AG04450 (cell line): ENCODE data around the gene GET4. TPM values are rescaled to one million over a fixed set of nuclear protein-coding genes. Genes with fewer than 3 reads are reported as not detected.

Source experiments
- CTCF ChIA-PET: fragments of 300-600, 350-600 bp; formaldehyde crosslinking; extraction: SDS; loops from one replicate; lab custom pipeline; 2022; ENCODE audit warnings: antibody characterized with exemption, inconsistent platforms; lab: Charles Lee
- POLR2A ChIA-PET: fragments of 350-600 bp; formaldehyde crosslinking; extraction: SDS; loops from one replicate; lab custom pipeline; 2021; ENCODE audit warnings: antibody characterized with exemption, inconsistent platforms; lab: Yijun Ruan, JAX
- DNase-seq: peaks from one replicate; pipeline ENCODE4 v3.0.0-alpha.2; 2011; ENCODE audit warnings: low read depth, low spot score
- H3K27ac ChIP-seq: one replicate; pipeline ENCODE4 v1.5.1; 2012; ENCODE audit warnings: low read depth, low read length, control low read depth
- H3K27me3 ChIP-seq: one replicate; pipeline ENCODE4 v1.6.0; 2012; ENCODE audit warnings: low read length; ENCODE audit not compliant: control insufficient read depth, insufficient read depth
- H3K4me3 ChIP-seq: 2 replicates; pipeline ENCODE4 v1.5.1; 2011; ENCODE audit warnings: mild to moderate bottlenecking, low read depth, low read length, control low read depth
- H3K9me3 ChIP-seq: 2 replicates; pipeline ENCODE4 v1.5.1; 2012; ENCODE audit warnings: low read length; ENCODE audit not compliant: control insufficient read depth, insufficient read depth
- polyA plus RNA-seq: library from polyadenylated mRNA; depleted of rRNA; stranded (reverse); fragments of >200 nt; gene quantifications from 2 replicates; pipeline ENCODE4 v1.2.3, GENCODE V29; 2011
- TF ChIP-seq, protein P1 (sequence below): IDR thresholded peaks from 2 replicates; pipeline ENCODE4 v1.5.1; 2011; ENCODE audit warnings: low read depth, low read length, control low read depth, inconsistent platforms

Gene GET4
- polyA plus RNA-seq, 1 experiment, result 13.9 TPM

DNA sequence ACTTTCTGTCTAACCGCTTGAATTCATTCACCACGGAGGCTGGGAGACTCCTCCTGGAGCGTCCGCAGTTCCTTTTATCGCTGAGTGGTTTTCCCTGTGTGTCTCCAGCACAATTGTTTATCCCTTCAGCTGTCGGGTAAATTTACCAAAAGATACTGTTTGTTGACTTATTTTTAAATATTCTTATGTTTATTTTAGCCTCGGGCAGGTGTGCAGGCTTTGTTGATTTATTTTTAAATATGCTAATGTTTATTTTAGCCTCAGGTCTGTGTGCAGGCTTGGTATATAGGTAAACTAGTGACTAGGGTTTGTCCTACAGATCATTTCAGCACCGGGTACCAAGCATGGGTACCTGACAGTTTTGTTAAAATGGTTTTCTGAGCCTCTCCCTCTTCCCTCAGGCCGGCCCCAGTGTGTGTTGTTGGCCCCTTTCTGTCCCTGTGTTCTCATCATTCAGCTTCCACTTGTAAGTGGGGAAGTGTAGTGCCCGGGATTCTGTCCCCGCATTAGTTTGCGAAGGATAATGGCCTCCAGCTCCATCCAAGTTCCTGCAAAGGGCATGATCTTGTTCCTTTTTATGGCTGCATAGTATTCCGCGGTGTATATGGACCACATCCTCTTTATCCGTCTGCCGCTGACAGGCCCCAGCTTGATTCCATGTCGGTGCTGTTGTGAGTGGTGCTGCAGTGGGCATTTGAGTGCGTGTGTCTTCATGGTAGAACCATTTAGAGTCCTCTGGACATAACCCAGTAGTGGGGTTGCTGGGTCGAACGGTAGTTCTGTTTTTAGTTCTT lies 5.3 kb downstream of the GET4 start:
- no peak overlapping the region for H3K4me3 ChIP-seq
- H3K27me3 ChIP-seq, result no peaks in the 10 kb centered on the region
- CTCF ChIA-PET, result no interaction called here
- H3K9me3 ChIP-seq, result no peaks in the 10 kb centered on the region; the same call in 1 of the 2 replicates
- no peak for DNase-seq
- H3K27ac ChIP-seq, result no peak overlapping the region
- POLR2A ChIA-PET, result no interaction called here
- TF ChIP-seq, protein P1, sequence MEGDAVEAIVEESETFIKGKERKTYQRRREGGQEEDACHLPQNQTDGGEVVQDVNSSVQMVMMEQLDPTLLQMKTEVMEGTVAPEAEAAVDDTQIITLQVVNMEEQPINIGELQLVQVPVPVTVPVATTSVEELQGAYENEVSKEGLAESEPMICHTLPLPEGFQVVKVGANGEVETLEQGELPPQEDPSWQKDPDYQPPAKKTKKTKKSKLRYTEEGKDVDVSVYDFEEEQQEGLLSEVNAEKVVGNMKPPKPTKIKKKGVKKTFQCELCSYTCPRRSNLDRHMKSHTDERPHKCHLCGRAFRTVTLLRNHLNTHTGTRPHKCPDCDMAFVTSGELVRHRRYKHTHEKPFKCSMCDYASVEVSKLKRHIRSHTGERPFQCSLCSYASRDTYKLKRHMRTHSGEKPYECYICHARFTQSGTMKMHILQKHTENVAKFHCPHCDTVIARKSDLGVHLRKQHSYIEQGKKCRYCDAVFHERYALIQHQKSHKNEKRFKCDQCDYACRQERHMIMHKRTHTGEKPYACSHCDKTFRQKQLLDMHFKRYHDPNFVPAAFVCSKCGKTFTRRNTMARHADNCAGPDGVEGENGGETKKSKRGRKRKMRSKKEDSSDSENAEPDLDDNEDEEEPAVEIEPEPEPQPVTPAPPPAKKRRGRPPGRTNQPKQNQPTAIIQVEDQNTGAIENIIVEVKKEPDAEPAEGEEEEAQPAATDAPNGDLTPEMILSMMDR, result no peak

DNA sequence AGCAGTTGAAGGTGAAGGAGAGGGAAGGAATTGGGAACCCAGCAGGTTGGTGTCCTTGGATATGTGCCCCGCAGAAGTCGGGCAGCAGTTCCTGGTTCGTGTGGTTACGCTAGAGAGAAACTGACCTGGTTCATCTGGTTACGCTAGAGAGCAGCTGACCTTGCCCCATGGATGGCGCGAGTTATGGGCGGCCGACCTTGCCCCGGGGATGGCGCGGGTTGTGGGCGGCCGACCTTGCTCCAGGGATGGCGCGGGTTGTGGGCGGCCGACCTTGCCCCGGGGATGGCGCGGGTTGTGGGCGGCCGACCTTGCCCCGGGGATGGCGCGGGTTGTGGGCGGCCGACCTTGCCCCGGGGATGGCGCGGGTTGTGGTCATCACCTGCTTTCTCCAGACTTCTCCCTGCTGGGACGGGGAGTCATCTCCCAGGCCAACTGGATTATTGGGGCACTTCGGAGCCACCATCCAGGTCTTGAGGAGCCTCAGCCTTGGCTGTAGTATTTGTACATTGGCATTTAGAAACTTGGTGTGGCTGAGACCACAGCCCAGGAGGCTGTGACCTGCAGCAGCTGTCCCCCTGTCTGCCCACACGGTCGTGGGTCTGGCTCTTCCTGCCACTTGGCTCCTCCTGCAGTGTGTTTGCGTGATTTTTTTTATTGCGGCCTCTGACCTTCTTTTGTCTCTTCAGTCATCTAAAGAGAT lies 6.1 kb downstream of the GET4 start:
- TF ChIP-seq, protein P1, result no peak
- CTCF ChIA-PET, result no interaction called here
- Histone ChIP-seq H3K9me3 (no peaks in the 10 kb centered on the region; the same call in 1 of the 2 replicates), H3K27me3 (no peaks in the 10 kb centered on the region), H3K4me3 (no peak overlapping the region), H3K27ac (no peak overlapping the region)
- POLR2A ChIA-PET, result interaction anchor here (0.6 kb wide), 1 partner anchor 69 kb away, joined by 3 read pairs; no protein-coding TSS in a partner anchor
- DNase-seq, result no peak

GRCh38 chr7:883055-884021 lies 7.0 kb downstream of the GET4 start:
- no peak overlapping the region for H3K27ac ChIP-seq
- H3K27me3 ChIP-seq, result no peaks in the 10 kb centered on the region
- H3K9me3 ChIP-seq, result no peaks in the 10 kb centered on the region; the same call in 1 of the 2 replicates
- no peak for DNase-seq
- POLR2A ChIA-PET, result interaction anchor here (0.6 kb wide), 1 partner anchor 70 kb away, joined by 3 read pairs; no protein-coding TSS in a partner anchor
- no peak overlapping the region for H3K4me3 ChIP-seq
- TF ChIP-seq, protein P1, result no peak
- CTCF ChIA-PET, result no interaction called here

DNA sequence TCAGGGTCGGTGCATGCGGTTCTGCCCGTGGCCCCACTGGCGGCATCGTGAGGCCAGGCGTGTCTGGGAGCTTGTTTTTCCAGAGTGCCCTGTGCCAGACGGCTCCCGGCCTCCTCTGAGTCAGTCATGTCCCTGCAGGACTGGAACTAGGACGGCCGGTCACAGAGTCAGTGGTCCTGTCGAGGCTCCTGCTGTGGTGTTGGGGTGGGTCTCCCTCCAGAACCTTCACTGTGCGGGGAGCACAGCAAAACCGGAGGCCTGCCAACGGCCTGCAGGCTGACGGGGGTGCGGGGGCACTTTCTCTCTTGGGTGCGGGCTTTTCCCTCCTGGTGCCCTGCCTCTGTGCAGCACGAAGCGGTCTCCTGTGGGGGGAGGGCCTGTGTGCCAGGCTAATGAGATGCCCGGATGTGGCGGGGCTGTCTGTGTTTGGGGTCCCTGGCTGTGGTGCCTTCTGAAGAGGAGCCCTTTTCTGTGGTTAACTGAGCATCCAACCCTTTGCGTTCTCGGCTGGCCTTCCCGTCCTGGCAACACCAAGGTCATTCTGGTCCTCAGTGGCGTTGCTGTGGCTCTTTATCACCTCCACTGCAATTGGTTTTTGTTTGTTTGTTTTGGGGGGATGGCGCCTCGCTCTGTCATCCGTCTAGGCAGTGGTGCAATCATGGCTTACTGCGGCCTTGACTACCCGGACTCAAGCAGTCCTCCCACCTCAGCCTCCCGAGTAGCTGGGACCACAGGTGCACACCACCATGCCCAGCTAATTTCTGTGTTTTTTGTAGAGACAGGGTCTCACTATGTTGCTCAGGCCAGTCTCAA lies 8.0 kb downstream of the GET4 start:
- H3K27me3 ChIP-seq, result no peaks in the 10 kb centered on the region
- H3K4me3 ChIP-seq, result no peak overlapping the region
- TF ChIP-seq, protein P1, result no peak
- ChIA-PET CTCF (no interaction called here), POLR2A (no interaction called here)
- no peaks in the 10 kb centered on the region; the same call in 1 of the 2 replicates for H3K9me3 ChIP-seq
- no peak overlapping the region for H3K27ac ChIP-seq
- DNase-seq, result no peak
